H54 (cell line): ENCODE data around the gene KIF16B.

Source experiments
- DNase-seq: peaks from one replicate; pipeline ENCODE4 v3.0.0; 2011; ENCODE audit warnings: low spot score, mixed read lengths; ENCODE audit not compliant: insufficient read length
- FAIRE-seq: peaks from 3 replicates; lab custom pipeline; 2011; peaks lifted over from hg19 to GRCh38; lab: Jason Lieb, UNC
- POLR2A ChIP-seq: IDR thresholded peaks from 2 replicates; pipeline ENCODE4 v1.6.1; 2011; ENCODE audit warnings: low read depth, mild to moderate bottlenecking, low read length

Gene KIF16B

DNA sequence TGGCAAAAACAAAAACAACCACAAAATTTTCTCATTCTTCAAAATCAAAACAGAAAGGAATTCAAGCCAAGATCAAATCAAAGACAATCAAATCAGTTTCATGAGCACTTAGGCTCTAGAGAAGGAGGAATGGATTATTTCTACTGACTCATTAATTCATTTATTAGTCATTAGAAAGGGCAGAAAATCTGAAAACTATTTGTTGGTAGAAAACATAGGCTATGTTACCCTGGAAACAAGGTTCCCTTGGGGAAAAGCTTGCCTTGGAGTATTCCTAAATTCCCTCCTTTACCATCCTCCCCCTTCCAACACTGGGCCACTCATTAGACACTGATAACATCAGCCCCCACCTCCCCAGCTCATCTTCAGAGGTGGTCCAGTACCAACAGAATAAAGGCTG, 17.5 kb downstream of the KIF16B start:
- no peak for FAIRE-seq

DNA sequence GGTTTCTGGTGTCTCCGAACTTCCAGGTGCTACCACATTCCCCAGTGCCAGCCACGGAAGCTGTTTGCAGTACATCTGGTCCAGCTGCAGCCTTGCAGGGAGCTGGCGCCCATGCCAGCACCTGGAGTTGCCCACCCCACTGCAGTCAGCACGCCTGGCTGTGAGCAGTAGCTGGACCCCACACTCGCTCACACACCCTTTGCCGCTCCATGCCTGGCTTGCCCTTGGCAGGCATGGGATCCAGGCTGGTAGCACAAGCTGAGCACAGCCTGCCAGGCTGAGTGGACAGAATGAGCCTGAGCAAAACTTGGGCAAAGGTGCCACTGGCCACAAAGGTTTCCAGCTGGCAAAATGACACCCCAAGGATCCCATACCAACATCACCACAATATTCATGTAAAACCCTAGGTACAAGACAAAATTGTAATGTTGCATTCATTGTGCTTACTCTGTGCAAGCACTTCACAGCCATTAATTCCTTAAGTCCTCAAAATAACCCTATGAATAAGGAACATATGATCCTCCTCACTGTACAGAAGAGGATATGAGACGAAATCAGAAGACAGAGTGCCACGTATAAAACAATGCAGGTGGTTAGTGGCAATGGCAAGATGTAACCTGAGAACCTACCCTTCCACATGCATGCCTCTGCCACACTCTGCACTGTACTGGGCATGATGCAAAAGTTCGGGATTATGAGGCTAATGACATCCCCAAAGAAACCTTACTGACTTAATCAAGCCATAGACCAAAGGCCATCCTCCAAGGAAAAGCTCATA, 18.3 kb downstream of the KIF16B start:
- no peak for FAIRE-seq
- no peak for TF ChIP-seq POLR2A

More for the DNA sequence above, 17.5 kb downstream of the KIF16B start:
- DNase-seq, result no peak
- TF ChIP-seq POLR2A, result no peak

DNA sequence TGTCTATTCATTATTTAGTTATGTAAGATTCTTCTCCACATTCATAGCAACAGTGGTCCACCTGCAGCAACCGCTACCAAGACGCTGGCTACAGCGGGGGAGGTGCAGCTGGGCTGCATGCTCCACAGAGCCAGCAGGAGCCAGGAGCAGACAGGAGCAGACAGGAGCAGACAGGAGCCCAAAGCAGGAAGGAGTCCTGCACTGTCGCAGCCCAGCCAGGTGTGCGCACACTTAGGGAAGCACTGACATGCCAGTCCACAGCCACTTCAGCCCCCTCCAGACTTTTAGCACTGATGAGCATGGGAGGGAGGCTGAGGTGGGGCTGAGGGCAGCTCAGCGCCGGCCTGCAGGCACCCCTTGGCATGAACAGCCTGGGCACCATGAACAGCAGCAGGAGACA, 19.6 kb downstream of the KIF16B start:
- no peak for FAIRE-seq
- DNase-seq, result no peak
- TF ChIP-seq POLR2A, result no peak

More for the DNA sequence above, 18.3 kb downstream of the KIF16B start:
- DNase-seq, result no peak

GRCh38 chr20:16553101-16553500, 20.1 kb downstream of the KIF16B start:
- no peak for TF ChIP-seq POLR2A
- FAIRE-seq (no peak), DNase-seq (no peak)

DNA sequence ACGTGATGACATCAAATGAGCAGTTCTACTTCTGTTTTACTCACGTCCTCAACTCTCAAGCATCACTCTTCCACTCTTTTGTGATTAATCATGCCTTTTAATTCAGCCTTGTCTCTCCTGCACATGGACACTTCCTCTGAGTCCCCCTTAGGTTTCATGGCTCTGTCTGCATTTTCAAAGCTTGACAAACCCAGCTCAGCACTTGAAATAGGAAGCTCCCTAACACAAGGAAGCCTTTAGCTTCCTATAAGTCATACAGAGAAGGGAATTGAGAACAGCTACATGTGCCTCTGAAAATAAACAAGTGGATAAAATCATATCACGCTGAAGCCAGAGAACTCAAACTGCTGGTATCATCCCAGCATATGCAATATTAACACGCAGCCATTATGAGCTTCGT, 21.2 kb downstream of the KIF16B start:
- no peak for FAIRE-seq
- TF ChIP-seq POLR2A, result no peak
- no peak for DNase-seq

DNA sequence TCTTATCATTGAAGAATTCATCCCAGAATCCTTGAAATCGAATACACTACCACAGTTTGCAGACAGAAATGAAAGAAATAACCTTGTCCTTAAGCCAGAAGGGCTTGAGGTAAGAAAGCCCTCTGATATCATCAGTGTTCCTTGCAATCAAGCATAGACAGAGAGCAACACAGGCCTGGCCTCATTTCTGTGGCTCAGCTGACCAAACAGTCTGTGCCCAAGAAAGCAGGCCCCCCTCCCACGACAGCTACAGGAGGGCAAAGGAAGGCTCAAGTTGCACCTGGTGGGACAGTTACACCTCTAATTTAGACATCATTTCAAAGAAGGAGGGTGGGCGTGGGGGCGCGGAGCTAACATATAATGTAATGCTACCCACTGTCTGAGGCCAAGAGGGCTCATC, 21.6 kb downstream of the KIF16B start:
- FAIRE-seq (no peak), DNase-seq (no peak)
- TF ChIP-seq POLR2A, result no peak

- DNase-seq, result no peak
- no peak for TF ChIP-seq POLR2A
- no peak for FAIRE-seq
These were observed 25.1 kb downstream of the KIF16B start for GRCh38 chr20:16548068-16548672.

- no peak for TF ChIP-seq POLR2A
- DNase-seq, result no peak
- no peak for FAIRE-seq
These were observed 28.3 kb downstream of the KIF16B start for GRCh38 chr20:16544949-16545348.

- DNase-seq (no peak), FAIRE-seq (no peak)
- no peak for TF ChIP-seq POLR2A
These were observed 30.8 kb downstream of the KIF16B start for GRCh38 chr20:16542477-16542876.

GRCh38 chr20:16541878-16542277, 31.4 kb downstream of the KIF16B start:
- FAIRE-seq (no peak), DNase-seq (no peak)
- no peak for TF ChIP-seq POLR2A

- DNase-seq (no peak), FAIRE-seq (no peak)
- no peak for TF ChIP-seq POLR2A
These were observed 32.0 kb downstream of the KIF16B start for GRCh38 chr20:16541226-16541625.

DNA sequence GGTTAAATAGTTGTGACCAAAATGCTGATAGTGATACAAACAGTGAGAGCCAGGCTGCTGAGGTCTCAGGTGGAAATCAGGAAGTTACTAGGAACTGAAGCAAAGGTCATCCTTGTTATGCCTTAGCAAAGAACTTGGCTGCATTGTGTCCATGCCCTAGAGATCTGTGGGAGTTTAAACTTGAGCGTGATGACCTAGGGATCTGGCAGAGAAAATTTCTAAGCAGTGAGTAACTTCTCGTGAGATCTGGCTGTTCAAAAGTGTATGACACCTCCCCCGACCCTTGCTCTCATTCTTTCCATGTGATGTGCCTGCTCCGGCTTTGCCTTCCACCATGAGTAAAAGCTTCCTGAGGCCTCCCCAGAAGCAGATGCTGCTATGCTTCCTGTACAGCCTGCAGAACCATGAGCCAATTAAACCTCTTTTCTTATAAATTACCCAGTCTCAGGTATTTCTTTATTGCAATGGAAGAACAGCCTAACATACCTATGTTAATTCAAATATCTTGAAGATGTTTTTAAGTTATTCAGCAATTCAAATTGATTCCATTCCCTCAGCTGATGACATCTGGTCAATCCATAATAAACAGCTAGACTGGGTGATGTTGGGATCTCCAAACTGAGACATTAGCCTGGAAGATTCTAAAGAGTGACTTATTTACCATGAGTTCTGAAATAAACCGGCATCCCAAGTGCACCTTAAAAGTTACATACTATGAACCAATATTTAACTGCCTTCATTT, 33.8 kb downstream of the KIF16B start:
- no peak for DNase-seq
- no peak for FAIRE-seq

GRCh38 chr20:16538779-16539178, 34.5 kb downstream of the KIF16B start:
- TF ChIP-seq POLR2A, result no peak
- FAIRE-seq (no peak), DNase-seq (no peak)

More for the DNA sequence above, 33.8 kb downstream of the KIF16B start:
- TF ChIP-seq POLR2A, result no peak

- DNase-seq (no peak), FAIRE-seq (no peak)
- TF ChIP-seq POLR2A, result no peak
These were observed 35.3 kb downstream of the KIF16B start for GRCh38 chr20:16537918-16538317.
